Transverse colon (tissue), 4 donors: ENCODE results near the gene NISCH.

Experiments
- CTCF ChIP-seq, 5 experiments: fragments of 200-600 bp in 3 of 5; fragments of 450-650 bp in 2 of 5; sonication (generic) in 3 of 5; IDR thresholded peaks; 1 replicate in 2 of 5; 2 replicates in 3 of 5; pipeline ENCODE4 v1.5.1; 2016 to 2017; ENCODE audit warnings: antibody characterized with exemption in 5 of 5, inconsistent platforms in 3 of 5, mild to moderate bottlenecking in 2 of 5, moderate library complexity in 1 of 5
- EP300 ChIP-seq: sonication (generic); formaldehyde crosslinking; IDR thresholded peaks from one replicate; pipeline ENCODE4 v1.6.1; 2017; ENCODE audit warnings: antibody characterized with exemption, low read depth
- POLR2A ChIP-seq: fragments of 450-650 bp; IDR thresholded peaks from one replicate; pipeline ENCODE4 v1.6.1; 2016; ENCODE audit warnings: antibody characterized with exemption, mild to moderate bottlenecking, moderate library complexity
- POLR2AphosphoS5 ChIP-seq, 3 donors: sonication (generic); formaldehyde crosslinking; IDR thresholded peaks; one replicate each; pipeline ENCODE4 v1.6.1; 2016; ENCODE audit warnings: antibody characterized with exemption in 3 of 3

GRCh38 chr3:52442409-52443267, 12.8 kb upstream of the NISCH start:
- TF ChIP-seq POLR2A (no peak), CTCF (IDR thresholded peaks at IDR 0.05) (no peak), EP300 (no peak), POLR2AphosphoS5 (IDR thresholded peaks at IDR 0.05) (no peak)
